Measurements from ENCODE around the gene MRRF. TPM values are rescaled to one million over a fixed set of nuclear protein-coding genes. Genes with fewer than 3 reads are reported as not detected.

Gene MRRF
- total and polyA plus RNA-seq, 8 donors, result 7.1 to 98.6 (median 26.4) TPM

- peak overlapping the region; percentile 68 to 82 (median 79) for H3K27ac ChIP-seq
- peaks cover 0 to 20% (median 10%) of the 10 kb centered on the region in 4 donors for H3K36me3 ChIP-seq
- intact Hi-C loops (cut with DNase I; ENCODE audit: low total_unique reads), result no loop called here
- H3K4me1 ChIP-seq, result peaks cover 54 to 79% (median 70%) of the 10 kb centered on the region in 4 donors
- H3K27me3 ChIP-seq, result peaks cover 0 to 5% (median 0%) of the 10 kb centered on the region in 3 donors
- H3K4me3 ChIP-seq, result peak overlapping the region in 1 of 4 donors; percentile 2
- peak; percentile 85 to 91 for DNase-seq
- 12 to 31% (median 13%) methylated on average over 4 to 14 of the region's 14 CpGs for WGBS, 5 donors
- peak in 1 of 3 donors; percentile 40 for TF ChIP-seq POLR2AphosphoS5 (IDR thresholded peaks at IDR 0.05)
- TF ChIP-seq, protein P1, sequence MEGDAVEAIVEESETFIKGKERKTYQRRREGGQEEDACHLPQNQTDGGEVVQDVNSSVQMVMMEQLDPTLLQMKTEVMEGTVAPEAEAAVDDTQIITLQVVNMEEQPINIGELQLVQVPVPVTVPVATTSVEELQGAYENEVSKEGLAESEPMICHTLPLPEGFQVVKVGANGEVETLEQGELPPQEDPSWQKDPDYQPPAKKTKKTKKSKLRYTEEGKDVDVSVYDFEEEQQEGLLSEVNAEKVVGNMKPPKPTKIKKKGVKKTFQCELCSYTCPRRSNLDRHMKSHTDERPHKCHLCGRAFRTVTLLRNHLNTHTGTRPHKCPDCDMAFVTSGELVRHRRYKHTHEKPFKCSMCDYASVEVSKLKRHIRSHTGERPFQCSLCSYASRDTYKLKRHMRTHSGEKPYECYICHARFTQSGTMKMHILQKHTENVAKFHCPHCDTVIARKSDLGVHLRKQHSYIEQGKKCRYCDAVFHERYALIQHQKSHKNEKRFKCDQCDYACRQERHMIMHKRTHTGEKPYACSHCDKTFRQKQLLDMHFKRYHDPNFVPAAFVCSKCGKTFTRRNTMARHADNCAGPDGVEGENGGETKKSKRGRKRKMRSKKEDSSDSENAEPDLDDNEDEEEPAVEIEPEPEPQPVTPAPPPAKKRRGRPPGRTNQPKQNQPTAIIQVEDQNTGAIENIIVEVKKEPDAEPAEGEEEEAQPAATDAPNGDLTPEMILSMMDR (IDR thresholded peaks at IDR 0.05), result no peak
- no peak for TF ChIP-seq POLR2A (IDR thresholded peaks at IDR 0.05)
- no peak for TF ChIP-seq EP300 (IDR thresholded peaks at IDR 0.05)
- H3K9me3 ChIP-seq, result peaks cover 0 to 7% (median 3%) of the 10 kb centered on the region in 4 donors
Observed at GRCh38 chr9:122374885-122375420, 110.3 kb downstream of the MRRF start.

- H3K4me3 ChIP-seq, result no peak overlapping the region
- H3K27ac ChIP-seq, result peak overlapping the region; percentile 68 to 82 (median 79)
- peaks cover 0 to 28% (median 16%) of the 10 kb centered on the region in 4 donors for H3K36me3 ChIP-seq
- peaks cover 39 to 62% (median 52%) of the 10 kb centered on the region in 4 donors for H3K4me1 ChIP-seq
- H3K27me3 ChIP-seq, result no peaks in the 10 kb centered on the region
- intact Hi-C loops (cut with DNase I; ENCODE audit: low total_unique reads), result no loop called here
- peaks cover 0 to 7% (median 3%) of the 10 kb centered on the region in 4 donors for H3K9me3 ChIP-seq
- no peak for TF ChIP-seq EP300 (IDR thresholded peaks at IDR 0.05)
- TF ChIP-seq, protein P1 (IDR thresholded peaks at IDR 0.05), result no peak
- no peak for TF ChIP-seq POLR2A (IDR thresholded peaks at IDR 0.05)
- TF ChIP-seq POLR2AphosphoS5 (IDR thresholded peaks at IDR 0.05), result no peak
- peak in 1 of 2 donors; percentile 11 for DNase-seq
- 35 to 67% (median 38%) methylated on average over 1 of the region's 1 CpG for WGBS, 5 donors
Observed at GRCh38 chr9:122376796-122377195, 112.1 kb downstream of the MRRF start.

DNA sequence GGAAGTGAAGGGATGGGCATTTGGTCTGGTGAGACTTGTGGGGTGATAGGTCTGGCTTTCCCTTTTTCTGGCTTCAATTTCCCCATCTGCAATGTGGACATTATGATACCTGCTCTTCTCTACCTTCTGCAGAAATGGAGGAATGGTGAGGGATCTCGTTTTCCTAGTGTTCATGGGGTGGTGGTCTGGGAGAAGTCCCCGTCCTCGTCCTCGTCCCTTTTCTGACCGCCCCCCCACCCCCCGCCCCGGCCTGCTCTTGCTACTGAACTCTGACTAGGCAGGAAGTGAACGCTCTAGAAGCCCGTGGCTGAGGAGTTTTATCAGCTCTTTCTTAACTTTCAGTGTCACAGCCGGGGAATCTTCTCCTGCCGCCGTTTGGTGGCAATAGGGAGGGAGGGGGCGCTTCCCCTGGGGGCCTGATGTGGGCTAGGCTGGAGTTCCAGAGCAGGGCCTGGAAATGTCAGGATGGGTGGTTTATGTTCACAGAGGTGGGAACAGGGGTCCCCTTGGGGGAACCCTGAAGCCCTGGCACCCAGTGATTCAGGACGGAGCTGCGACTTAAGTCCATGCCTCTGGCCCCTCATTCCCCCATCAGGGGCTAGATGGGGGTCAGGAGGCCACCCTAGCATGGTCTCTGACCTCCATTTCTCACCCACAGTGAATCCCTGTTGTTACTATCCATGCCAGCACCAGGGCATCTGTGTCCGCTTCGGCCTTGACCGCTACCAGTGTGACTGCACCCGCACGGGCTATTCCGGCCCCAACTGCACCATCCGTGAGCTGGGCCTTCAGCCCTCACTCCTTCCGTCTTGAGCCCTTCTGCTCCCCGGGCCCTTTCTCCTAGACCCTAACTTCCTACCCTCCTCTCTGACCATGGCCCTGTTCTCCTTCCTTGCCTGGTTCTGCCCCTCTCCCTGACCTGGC, 112.8 kb downstream of the MRRF start:
- DNase-seq, result no peak
- TF ChIP-seq POLR2AphosphoS5 (IDR thresholded peaks at IDR 0.05), result no peak
- peaks cover 38 to 56% (median 49%) of the 10 kb centered on the region in 4 donors for H3K4me1 ChIP-seq
- H3K36me3 ChIP-seq, result peaks cover 0 to 30% (median 17%) of the 10 kb centered on the region in 4 donors
- H3K4me3 ChIP-seq, result no peak overlapping the region
- H3K27ac ChIP-seq, result peak overlapping the region; percentile 68 to 82 (median 79)
- H3K9me3 ChIP-seq, result peaks cover 0 to 7% (median 3%) of the 10 kb centered on the region in 4 donors
- 60 to 68% (median 63%) methylated on average over 24 of the region's 24 CpGs for WGBS, 5 donors
- intact Hi-C loops (cut with DNase I; ENCODE audit: low total_unique reads), result no loop called here
- H3K27me3 ChIP-seq, result no peaks in the 10 kb centered on the region

- no peak for DNase-seq
- WGBS, 5 donors, result 87 to 98% (median 95%) methylated on average over 7 to 8 of the region's 8 CpGs
- peak overlapping the region in 2 of 5 donors; percentile 70 to 82 for H3K27ac ChIP-seq
- no peaks in the 10 kb centered on the region for H3K27me3 ChIP-seq
- peaks cover 0 to 7% (median 3%) of the 10 kb centered on the region in 4 donors for H3K9me3 ChIP-seq
- H3K4me3 ChIP-seq, result no peak overlapping the region
- TF ChIP-seq, protein P1 (IDR thresholded peaks at IDR 0.05), result no peak
- TF ChIP-seq EP300 (IDR thresholded peaks at IDR 0.05) (no peak), POLR2AphosphoS5 (IDR thresholded peaks at IDR 0.05) (no peak), POLR2A (IDR thresholded peaks at IDR 0.05) (no peak)
- H3K4me1 ChIP-seq, result peaks cover 38 to 56% (median 47%) of the 10 kb centered on the region in 4 donors
- intact Hi-C loops (cut with DNase I; ENCODE audit: low total_unique reads), result no loop called here
- H3K36me3 ChIP-seq, result peaks cover 0 to 30% (median 17%) of the 10 kb centered on the region in 4 donors
Observed at GRCh38 chr9:122378236-122378635, 113.6 kb downstream of the MRRF start.

Data from stomach (tissue), 9 donors.